SK-N-SH treated with all-trans-retinoic acid at 6 μM for 48 hours (cell line): ENCODE measurements around the gene KCNIP4.

Source experiments
- ATAC-seq: fragments of 200-7000 bp; cut with Tn5 transposase; 3 replicates; pipeline ENCODE4 v1.9.1; 2020; ENCODE audit warnings: mild to moderate bottlenecking, moderate library complexity
- ARNTL ChIP-seq: fragments of 450-650 bp; formaldehyde crosslinking; IDR thresholded peaks from 2 replicates; pipeline ENCODE4 v1.5.0; 2020; ENCODE audit warnings: low read depth, mild to moderate bottlenecking, moderate library complexity, borderline replicate concordance
- BACH2 ChIP-seq: fragments of 250-450 bp; sonication (Bioruptor Pico); IDR thresholded peaks from 2 replicates; pipeline ENCODE4 v1.9.0; 2021; ENCODE audit warnings: mild to moderate bottlenecking, borderline replicate concordance
- CREB5 ChIP-seq: fragments of 250-450 bp; sonication (Bioruptor Pico); IDR thresholded peaks from 2 replicates; pipeline ENCODE4 v1.5.1; 2020; ENCODE audit warnings: low read depth, mild to moderate bottlenecking, moderate library complexity
- CSDC2 ChIP-seq: fragments of 250-450 bp; sonication (Bioruptor Pico); IDR thresholded peaks from 2 replicates; pipeline ENCODE4 v1.5.0; 2020; ENCODE audit warnings: mild to moderate bottlenecking, moderate library complexity
- ESRRG ChIP-seq: fragments of 250-450 bp; sonication (Bioruptor Pico); IDR thresholded peaks from 2 replicates; pipeline ENCODE4 v1.6.1; 2021; ENCODE audit warnings: mild to moderate bottlenecking
- GLIS3 ChIP-seq: fragments of 250-450 bp; sonication (Bioruptor Pico); IDR thresholded peaks from 2 replicates; pipeline ENCODE4 v1.5.0; 2020; ENCODE audit warnings: mild to moderate bottlenecking, moderate library complexity
- ISL1 ChIP-seq: fragments of 250-450 bp; sonication (Bioruptor Pico); IDR thresholded peaks from 2 replicates; pipeline ENCODE4 v2.1.2; 2022; ENCODE audit warnings: mild to moderate bottlenecking, moderate library complexity
- OSR1 ChIP-seq: fragments of 250-450 bp; sonication (Bioruptor Pico); IDR thresholded peaks from 2 replicates; pipeline ENCODE4 v1.8.0; 2022; ENCODE audit warnings: moderate library complexity, mild to moderate bottlenecking, inconsistent platforms
- PATZ1 ChIP-seq: fragments of 250-450 bp; sonication (Bioruptor Pico); IDR thresholded peaks from 2 replicates; pipeline ENCODE4 v1.8.0; 2020; ENCODE audit warnings: mild to moderate bottlenecking, moderate library complexity, borderline replicate concordance
- SNAI2 ChIP-seq: fragments of 250-450 bp; sonication (Bioruptor Pico); IDR thresholded peaks from 2 replicates; pipeline ENCODE4 v1.5.0; 2020; ENCODE audit warnings: mild to moderate bottlenecking, moderate library complexity
- TCF4 ChIP-seq: fragments of 250-450 bp; sonication (Bioruptor Pico); IDR thresholded peaks from 2 replicates; pipeline ENCODE4 v1.8.0; 2021; ENCODE audit warnings: mild to moderate bottlenecking, moderate library complexity, borderline replicate concordance
- TOX ChIP-seq: fragments of 250-450 bp; sonication (Bioruptor Pico); IDR thresholded peaks from 2 replicates; pipeline ENCODE4 v1.8.0; 2021; ENCODE audit warnings: mild to moderate bottlenecking, moderate library complexity, borderline replicate concordance
- ZC3H10 ChIP-seq: fragments of 250-450 bp; sonication (Bioruptor Pico); IDR thresholded peaks from 2 replicates; pipeline ENCODE4 v1.5.1; 2021; ENCODE audit warnings: mild to moderate bottlenecking, moderate library complexity
- ZFP3 ChIP-seq: fragments of 250-450 bp; sonication (Bioruptor Pico); IDR thresholded peaks from 2 replicates; pipeline ENCODE4 v1.5.0; 2020; ENCODE audit warnings: mild to moderate bottlenecking, moderate library complexity
- ZFP30 ChIP-seq: fragments of 450-650 bp; formaldehyde crosslinking; IDR thresholded peaks from 2 replicates; pipeline ENCODE4 v1.5.0; 2022; ENCODE audit warnings: mild to moderate bottlenecking, moderate library complexity
- ZNF565 ChIP-seq: fragments of 450-650 bp; formaldehyde crosslinking; conservative IDR thresholded peaks from 2 replicates; pipeline ENCODE4 v1.5.0; 2020; ENCODE audit warnings: low read depth, mild to moderate bottlenecking, moderate library complexity
- ZNF70 ChIP-seq: fragments of 450-650 bp; formaldehyde crosslinking; IDR thresholded peaks from 2 replicates; pipeline ENCODE4 v1.5.0; 2020; ENCODE audit warnings: mild to moderate bottlenecking, moderate library complexity
- ZNF8 ChIP-seq: fragments of 450-650 bp; formaldehyde crosslinking; IDR thresholded peaks from 2 replicates; pipeline ENCODE4 v1.5.0; 2020; ENCODE audit warnings: mild to moderate bottlenecking, moderate library complexity
- TF ChIP-seq, protein P1 (sequence below): fragments of 250-450 bp; sonication (Bioruptor Pico); IDR thresholded peaks from 2 replicates; pipeline ENCODE4 v1.5.0; 2020; ENCODE audit warnings: mild to moderate bottlenecking, moderate library complexity
- TF ChIP-seq, protein P2 (sequence below): fragments of 250-450 bp; sonication (Bioruptor Pico); IDR thresholded peaks from 2 replicates; pipeline ENCODE4 v1.5.1; 2021; ENCODE audit warnings: mild to moderate bottlenecking, moderate library complexity
- TF ChIP-seq, protein P3 (sequence below): fragments of 250-450 bp; sonication (Bioruptor Pico); IDR thresholded peaks from 2 replicates; pipeline ENCODE4 v1.8.0; 2021; ENCODE audit warnings: low read depth, mild to moderate bottlenecking, moderate library complexity, borderline replicate concordance

KCNIP4 gene

GRCh38 chr4:21205821-21206531, 742.6 kb downstream of the KCNIP4 start:
- TF ChIP-seq ISL1 (CRISPR knock-in tag) = peak; percentile 62
- TF ChIP-seq BACH2 (CRISPR knock-in tag) = no peak
- ATAC-seq = no peak

DNA sequence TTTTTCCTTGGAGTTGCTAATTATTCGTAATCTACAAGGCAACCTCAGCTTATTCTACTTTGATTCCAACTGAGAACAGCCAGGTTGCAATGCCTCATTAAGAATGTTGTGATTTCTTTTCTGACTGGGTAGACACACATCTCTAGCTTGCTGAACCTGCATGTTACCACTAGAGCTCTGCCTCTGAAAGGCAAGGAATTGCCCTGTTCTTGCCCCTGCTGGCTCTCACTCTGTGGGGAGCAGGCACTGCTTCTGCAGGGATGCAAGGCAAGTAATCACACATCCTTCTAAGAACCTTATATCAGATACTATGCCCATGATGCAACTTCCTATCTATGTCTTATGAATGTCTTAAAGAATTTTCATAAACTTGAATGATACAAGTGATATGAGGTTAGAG, 745.2 kb downstream of the KCNIP4 start:
- no peak for ATAC-seq
- no peak for TF ChIP-seq ZFP3 (CRISPR knock-in tag)

DNA sequence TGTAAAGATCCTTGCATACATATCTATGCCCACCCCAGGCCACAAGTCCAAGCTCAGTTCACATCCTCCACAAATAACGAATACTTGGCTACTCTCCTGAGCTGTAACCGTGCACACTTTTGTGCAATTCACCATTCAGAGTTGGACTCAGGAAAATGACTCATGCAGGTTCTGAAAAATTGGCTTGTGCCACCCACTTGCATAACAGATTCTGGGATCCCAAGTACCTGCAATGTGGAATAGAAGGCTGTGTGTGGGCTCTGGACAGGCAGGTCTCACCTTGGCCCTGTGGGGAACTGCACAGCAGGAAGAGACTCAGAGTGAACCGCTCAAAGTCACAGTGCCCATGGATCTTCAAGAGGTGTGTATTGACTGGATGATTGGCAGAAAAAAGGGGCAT, 745.6 kb downstream of the KCNIP4 start:
- TF ChIP-seq ZFP3 (CRISPR knock-in tag) (no peak), BACH2 (CRISPR knock-in tag) (no peak), TOX (CRISPR knock-in tag) (no peak), ZFP30 (CRISPR knock-in tag) (no peak), GLIS3 (CRISPR knock-in tag) (no peak), ZNF8 (CRISPR knock-in tag) (no peak), ZC3H10 (CRISPR knock-in tag) (no peak)
- TF ChIP-seq, all 23 proteins: peak for 0
- no peak for ATAC-seq

DNA sequence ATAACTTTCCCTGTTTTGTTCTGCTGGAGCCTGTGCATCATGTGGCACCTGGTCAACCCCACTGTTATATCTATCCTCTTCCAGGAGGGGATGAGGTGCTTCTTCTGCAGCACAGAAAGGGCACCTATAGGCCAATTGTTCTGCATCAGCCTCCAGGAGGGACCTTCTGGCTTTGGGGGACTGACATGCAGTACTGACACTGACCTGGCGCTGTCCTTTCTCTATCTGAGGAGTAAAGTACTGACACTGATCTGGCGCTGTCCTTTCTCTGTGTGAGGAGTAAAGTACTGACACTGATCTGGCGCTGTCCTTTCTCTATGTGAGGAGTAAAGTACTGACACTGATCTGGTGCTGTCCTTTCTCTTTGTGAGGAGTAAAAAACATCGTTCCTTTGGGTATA, 749.9 kb downstream of the KCNIP4 start:
- TF ChIP-seq, protein P1, sequence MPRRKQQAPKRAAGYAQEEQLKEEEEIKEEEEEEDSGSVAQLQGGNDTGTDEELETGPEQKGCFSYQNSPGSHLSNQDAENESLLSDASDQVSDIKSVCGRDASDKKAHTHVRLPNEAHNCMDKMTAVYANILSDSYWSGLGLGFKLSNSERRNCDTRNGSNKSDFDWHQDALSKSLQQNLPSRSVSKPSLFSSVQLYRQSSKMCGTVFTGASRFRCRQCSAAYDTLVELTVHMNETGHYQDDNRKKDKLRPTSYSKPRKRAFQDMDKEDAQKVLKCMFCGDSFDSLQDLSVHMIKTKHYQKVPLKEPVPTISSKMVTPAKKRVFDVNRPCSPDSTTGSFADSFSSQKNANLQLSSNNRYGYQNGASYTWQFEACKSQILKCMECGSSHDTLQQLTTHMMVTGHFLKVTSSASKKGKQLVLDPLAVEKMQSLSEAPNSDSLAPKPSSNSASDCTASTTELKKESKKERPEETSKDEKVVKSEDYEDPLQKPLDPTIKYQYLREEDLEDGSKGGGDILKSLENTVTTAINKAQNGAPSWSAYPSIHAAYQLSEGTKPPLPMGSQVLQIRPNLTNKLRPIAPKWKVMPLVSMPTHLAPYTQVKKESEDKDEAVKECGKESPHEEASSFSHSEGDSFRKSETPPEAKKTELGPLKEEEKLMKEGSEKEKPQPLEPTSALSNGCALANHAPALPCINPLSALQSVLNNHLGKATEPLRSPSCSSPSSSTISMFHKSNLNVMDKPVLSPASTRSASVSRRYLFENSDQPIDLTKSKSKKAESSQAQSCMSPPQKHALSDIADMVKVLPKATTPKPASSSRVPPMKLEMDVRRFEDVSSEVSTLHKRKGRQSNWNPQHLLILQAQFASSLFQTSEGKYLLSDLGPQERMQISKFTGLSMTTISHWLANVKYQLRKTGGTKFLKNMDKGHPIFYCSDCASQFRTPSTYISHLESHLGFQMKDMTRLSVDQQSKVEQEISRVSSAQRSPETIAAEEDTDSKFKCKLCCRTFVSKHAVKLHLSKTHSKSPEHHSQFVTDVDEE = no peak
- TF ChIP-seq BACH2 (CRISPR knock-in tag) (no peak), TCF4 (CRISPR knock-in tag) (no peak), ESRRG (CRISPR knock-in tag) (no peak), ZNF565 (CRISPR knock-in tag) (no peak), ZNF8 (CRISPR knock-in tag) (no peak), ISL1 (CRISPR knock-in tag) (no peak), TOX (CRISPR knock-in tag) (no peak), CREB5 (CRISPR knock-in tag) (no peak), SNAI2 (CRISPR knock-in tag) (no peak), ZFP3 (CRISPR knock-in tag) (no peak), CSDC2 (CRISPR knock-in tag) (no peak), ZC3H10 (CRISPR knock-in tag) (no peak), ARNTL (no peak), PATZ1 (CRISPR knock-in tag) (no peak)
- TF ChIP-seq, protein P2, sequence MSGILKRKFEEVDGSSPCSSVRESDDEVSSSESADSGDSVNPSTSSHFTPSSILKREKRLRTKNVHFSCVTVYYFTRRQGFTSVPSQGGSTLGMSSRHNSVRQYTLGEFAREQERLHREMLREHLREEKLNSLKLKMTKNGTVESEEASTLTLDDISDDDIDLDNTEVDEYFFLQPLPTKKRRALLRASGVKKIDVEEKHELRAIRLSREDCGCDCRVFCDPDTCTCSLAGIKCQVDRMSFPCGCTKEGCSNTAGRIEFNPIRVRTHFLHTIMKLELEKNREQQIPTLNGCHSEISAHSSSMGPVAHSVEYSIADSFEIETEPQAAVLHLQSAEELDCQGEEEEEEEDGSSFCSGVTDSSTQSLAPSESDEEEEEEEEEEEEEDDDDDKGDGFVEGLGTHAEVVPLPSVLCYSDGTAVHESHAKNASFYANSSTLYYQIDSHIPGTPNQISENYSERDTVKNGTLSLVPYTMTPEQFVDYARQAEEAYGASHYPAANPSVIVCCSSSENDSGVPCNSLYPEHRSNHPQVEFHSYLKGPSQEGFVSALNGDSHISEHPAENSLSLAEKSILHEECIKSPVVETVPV (CRISPR knock-in tag) = no peak
- no peak for ATAC-seq

DNA sequence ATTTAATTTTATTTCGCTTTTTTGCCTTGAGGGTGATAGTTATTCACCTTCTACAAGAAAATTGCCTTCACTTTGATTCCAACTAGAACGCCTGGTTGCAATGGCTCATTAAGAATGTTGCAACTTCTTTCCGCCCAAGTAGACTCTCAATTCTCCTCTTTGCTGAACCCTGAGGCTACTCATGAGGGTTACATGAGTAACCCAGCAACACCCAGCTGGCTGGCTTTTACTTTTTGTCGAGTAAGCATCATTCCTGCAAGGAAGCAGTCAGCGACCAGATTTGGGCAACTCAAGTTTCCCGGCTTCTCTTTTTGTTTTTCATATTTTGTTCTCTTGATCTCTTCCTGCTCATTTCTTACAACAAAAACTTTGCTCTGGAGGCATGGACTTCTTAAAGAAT, 752.9 kb downstream of the KCNIP4 start:
- ATAC-seq = no peak
- TF ChIP-seq ISL1 (CRISPR knock-in tag) (no peak), GLIS3 (CRISPR knock-in tag) (no peak), OSR1 (CRISPR knock-in tag) (no peak), PATZ1 (CRISPR knock-in tag) (no peak), SNAI2 (CRISPR knock-in tag) (no peak), ZNF70 (no peak), ZNF565 (CRISPR knock-in tag) (no peak), TCF4 (CRISPR knock-in tag) (no peak)
- TF ChIP-seq, protein P3, sequence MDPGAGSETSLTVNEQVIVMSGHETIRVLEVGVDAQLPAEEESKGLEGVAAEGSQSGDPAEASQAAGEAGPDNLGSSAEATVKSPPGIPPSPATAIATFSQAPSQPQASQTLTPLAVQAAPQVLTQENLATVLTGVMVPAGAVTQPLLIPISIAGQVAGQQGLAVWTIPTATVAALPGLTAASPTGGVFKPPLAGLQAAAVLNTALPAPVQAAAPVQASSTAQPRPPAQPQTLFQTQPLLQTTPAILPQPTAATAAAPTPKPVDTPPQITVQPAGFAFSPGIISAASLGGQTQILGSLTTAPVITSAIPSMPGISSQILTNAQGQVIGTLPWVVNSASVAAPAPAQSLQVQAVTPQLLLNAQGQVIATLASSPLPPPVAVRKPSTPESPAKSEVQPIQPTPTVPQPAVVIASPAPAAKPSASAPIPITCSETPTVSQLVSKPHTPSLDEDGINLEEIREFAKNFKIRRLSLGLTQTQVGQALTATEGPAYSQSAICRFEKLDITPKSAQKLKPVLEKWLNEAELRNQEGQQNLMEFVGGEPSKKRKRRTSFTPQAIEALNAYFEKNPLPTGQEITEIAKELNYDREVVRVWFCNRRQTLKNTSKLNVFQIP (CRISPR knock-in tag) = no peak
- TF ChIP-seq, protein P2 (CRISPR knock-in tag) = no peak
